HUES6 (cell line): ENCODE measurements around the gene TNXB.
"Not testable (repeated sequence)": the region's sequence is repeated elsewhere in the genome, so short reads cannot be mapped to it uniquely, and the experiment has no call there.

Experiments used
- H3K27ac ChIP-seq: 2 replicates; pipeline ENCODE4 v1.7.0; 2013; ENCODE audit warnings: low read depth, mild to moderate bottlenecking, low read length, inconsistent platforms
- H3K27me3 ChIP-seq: 2 replicates; pipeline ENCODE4 v1.6.1; 2013; ENCODE audit warnings: low read length; ENCODE audit not compliant: control insufficient read depth, insufficient read depth
- H3K36me3 ChIP-seq: 2 replicates; pipeline ENCODE4 v1.6.1; 2013; ENCODE audit warnings: low read length; ENCODE audit not compliant: control insufficient read depth, insufficient read depth
- H3K4me1 ChIP-seq: 2 replicates; pipeline ENCODE4 v1.6.1; 2013; ENCODE audit warnings: low read length; ENCODE audit not compliant: control insufficient read depth, insufficient read depth
- H3K4me3 ChIP-seq: 2 replicates; pipeline ENCODE4 v1.5.1; 2013; ENCODE audit warnings: low read depth, low read length
- H3K9ac ChIP-seq: one replicate; pipeline ENCODE4 v1.6.1; 2013; ENCODE audit warnings: mild to moderate bottlenecking, low read length
- H3K9me3 ChIP-seq: 2 replicates; pipeline ENCODE4 v1.6.1; 2013; ENCODE audit warnings: low read depth, low read length; ENCODE audit not compliant: control insufficient read depth, insufficient read depth

Gene TNXB

DNA sequence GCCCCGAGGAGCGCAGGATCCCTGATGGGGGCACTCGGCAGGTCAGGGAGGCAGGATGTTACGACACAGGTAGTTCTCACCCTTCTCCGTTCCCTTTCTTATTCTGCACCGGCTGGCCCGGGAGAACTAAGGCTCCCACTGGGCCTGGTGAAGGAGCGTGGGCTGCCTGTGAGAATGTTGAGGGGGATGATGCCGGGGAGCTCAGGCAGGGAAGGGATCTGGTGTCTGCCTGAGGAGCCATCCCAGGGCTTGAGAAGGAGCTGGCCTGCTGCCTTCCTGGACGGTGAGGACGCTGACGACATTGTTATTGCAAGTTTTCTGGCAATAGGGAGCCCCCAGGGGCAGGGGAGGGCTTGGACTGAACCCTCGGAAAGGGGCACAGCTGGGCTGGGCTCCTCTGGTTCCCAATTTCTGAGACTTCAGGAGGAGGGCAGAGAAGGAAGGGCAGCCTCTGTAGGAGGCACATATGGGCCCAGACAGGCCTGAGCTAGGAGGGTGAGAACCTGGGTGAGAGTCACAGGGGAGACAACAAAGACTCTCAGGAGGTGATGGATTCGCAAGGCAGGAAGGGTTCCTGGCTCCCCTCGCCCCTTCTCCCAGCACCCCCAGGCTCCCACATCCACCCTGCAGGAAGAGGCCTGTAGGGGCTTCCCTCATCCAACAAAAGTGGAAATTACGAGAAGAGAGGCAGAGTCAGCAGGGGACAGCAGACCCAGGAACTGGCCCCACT is 38.2 kb downstream of the TNXB start:
- Histone ChIP-seq H3K9me3 (no peaks in the 10 kb centered on the region), H3K27me3 (no peaks in the 10 kb centered on the region), H3K4me3 (no peak overlapping the region), H3K36me3 (no peaks in the 10 kb centered on the region), H3K4me1 (peaks cover 13% of the 10 kb centered on the region; the same call in 1 of the 2 replicates), H3K9ac (no peak overlapping the region), H3K27ac (no peak overlapping the region)

DNA sequence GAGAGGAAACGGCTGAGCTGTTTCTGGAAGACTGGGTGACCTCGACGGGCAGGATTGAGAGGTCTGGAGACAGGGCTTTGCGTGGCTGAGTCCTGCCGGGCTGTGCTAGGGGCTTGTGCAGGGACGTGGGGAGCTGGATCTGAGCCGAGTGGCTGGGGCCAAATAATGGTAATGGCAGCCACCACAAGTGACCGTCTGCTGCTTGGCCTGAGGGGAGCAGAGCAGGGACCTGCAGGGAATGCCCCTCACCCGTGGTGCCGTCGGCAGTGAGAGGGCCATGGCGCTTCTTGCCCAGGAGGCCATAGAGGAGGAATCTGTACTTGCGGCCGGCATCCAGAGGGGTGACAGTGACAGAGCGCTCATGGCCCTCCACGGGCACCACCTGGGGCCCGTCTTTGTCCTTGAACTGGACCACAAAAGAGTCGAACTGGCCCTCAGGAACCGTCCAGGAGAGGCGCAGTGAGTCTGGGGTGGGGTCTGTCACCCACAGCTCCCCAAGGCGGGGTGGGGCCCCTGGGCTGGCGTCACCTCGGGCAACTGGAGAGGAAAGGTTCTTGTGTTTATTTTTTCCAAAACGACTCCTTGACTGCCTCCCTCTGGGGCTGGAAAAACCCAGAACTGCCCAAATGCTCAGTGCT is 39.1 kb downstream of the TNXB start:
- no peaks in the 10 kb centered on the region for H3K9me3 ChIP-seq
- no peak overlapping the region for H3K4me3 ChIP-seq
- H3K36me3 ChIP-seq = no peaks in the 10 kb centered on the region
- no peak overlapping the region for H3K27ac ChIP-seq
- H3K4me1 ChIP-seq = peaks cover 13% of the 10 kb centered on the region; the same call in 1 of the 2 replicates
- H3K9ac ChIP-seq = no peak overlapping the region
- no peaks in the 10 kb centered on the region for H3K27me3 ChIP-seq

DNA sequence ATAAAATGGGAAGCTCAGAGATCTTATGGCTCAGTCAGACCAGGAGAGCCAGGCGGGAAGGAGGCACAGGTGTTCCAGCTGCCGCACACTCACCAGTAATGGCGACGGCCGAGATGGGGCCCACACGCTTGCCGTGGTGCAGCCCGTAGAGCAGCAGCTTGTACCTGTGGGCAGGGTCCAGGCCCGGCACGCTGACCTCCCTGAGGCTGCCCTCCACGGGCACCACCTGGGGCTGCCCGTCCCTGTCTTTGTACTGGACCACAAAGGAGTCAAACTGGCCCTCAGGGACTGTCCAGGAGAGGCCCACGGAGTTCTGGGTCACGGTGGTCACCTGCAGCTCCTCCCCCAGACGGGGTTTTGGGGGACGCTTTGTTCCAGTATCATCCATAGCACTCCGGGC is 39.7 kb downstream of the TNXB start:
- Histone ChIP-seq H3K9ac (no peak overlapping the region), H3K4me1 (peaks cover 13% of the 10 kb centered on the region; the same call in 1 of the 2 replicates), H3K4me3 (no peak overlapping the region), H3K27me3 (no peaks in the 10 kb centered on the region), H3K9me3 (no peaks in the 10 kb centered on the region), H3K27ac (no peak overlapping the region), H3K36me3 (no peaks in the 10 kb centered on the region)

DNA sequence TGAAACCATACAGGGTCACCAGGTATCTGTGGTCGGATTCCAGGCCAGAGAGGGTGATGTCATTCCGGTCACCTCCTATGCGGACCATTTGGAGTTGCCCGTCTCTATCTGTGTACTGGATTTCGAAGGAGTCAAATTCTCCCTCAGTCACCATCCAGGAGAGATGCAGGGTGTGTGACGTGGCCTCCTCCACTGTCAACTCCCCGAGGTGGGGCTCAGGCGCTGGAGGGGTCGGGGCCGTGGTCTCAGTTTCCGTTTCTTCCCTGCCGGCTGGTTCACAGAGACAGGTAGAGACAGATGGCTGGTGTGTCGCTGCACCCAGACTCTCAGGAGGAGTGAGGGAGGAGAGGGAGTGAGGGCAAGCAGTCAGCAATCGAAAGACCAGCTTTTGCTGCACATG is 40.3 kb downstream of the TNXB start:
- Histone ChIP-seq H3K9me3 (no peaks in the 10 kb centered on the region), H3K36me3 (no peaks in the 10 kb centered on the region), H3K27ac (no peak overlapping the region), H3K9ac (no peak overlapping the region), H3K27me3 (no peaks in the 10 kb centered on the region), H3K4me1 (peaks cover 13% of the 10 kb centered on the region; the same call in 1 of the 2 replicates), H3K4me3 (no peak overlapping the region)

DNA sequence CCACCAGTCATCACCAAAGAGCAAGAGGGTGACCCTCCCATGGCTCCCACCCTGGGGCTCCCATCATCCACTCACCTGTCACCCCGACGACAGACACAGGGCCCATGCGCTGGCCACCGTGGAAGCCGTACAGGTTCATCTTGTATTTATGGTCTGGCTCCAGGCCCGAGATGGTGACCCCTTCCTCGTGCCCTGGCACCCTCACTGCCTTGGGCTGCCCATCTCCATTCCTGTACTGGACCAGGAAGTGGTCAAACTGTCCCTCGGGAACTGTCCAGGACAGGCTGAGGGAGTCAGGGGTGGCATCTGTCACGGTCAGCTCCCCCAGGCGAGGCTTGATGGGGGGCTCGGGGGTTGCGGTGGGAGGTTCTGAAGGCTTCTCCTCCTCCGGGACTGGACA is 40.8 kb downstream of the TNXB start:
- not testable (repeated sequence) for H3K9ac ChIP-seq, H3K27me3 ChIP-seq, H3K27ac ChIP-seq, H3K9me3 ChIP-seq, H3K4me3 ChIP-seq, H3K36me3 ChIP-seq
- H3K4me1 ChIP-seq = peaks cover 13% of the 10 kb centered on the region; the same call in 1 of the 2 replicates

DNA sequence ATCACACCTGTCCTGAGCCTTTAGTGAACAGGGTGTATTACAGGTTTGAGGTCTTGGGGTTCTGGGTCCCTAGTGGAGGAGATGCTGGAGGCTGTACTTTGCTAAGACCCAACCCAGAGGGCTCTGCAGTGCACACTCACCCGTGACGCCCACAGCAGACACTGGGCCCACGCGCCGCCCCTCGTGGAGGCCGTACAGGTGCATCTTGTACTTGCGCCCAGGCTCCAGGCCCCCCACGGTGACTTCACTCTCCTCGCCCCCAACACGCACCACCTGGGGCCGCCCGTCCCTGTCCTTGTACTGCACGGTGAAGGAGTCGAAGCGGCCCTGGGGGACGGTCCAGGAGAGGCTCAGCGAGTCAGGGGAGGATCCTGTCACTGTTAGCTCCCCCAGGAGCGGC is 41.6 kb downstream of the TNXB start:
- H3K9me3 ChIP-seq, H3K36me3 ChIP-seq, H3K4me3 ChIP-seq, H3K27me3 ChIP-seq, H3K27ac ChIP-seq, H3K9ac ChIP-seq: not testable (repeated sequence)
- H3K4me1 ChIP-seq = peaks cover 13% of the 10 kb centered on the region; the same call in 1 of the 2 replicates

DNA sequence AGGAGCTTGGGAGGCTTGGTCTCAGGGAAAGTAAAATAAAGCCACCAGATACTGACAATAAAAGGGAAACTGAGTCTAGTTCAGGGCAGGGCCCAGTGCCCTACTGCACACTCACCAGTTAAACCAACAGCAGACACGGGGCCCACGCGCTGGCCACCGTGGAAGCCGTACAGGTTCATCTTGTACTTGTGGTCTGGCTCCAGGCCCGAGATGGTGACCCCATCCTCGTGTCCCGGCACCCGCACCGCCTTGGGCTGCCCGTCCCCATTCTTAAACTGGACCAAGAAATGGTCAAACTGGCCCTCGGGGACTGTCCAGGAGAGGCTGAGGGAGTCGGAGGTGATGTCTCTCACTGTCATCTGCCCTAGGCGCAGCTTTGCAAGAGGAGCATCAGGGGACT is 44.4 kb downstream of the TNXB start:
- no peaks in the 10 kb centered on the region for H3K4me1 ChIP-seq
- no peak overlapping the region for H3K9ac ChIP-seq
- no peaks in the 10 kb centered on the region for H3K27me3 ChIP-seq

DNA sequence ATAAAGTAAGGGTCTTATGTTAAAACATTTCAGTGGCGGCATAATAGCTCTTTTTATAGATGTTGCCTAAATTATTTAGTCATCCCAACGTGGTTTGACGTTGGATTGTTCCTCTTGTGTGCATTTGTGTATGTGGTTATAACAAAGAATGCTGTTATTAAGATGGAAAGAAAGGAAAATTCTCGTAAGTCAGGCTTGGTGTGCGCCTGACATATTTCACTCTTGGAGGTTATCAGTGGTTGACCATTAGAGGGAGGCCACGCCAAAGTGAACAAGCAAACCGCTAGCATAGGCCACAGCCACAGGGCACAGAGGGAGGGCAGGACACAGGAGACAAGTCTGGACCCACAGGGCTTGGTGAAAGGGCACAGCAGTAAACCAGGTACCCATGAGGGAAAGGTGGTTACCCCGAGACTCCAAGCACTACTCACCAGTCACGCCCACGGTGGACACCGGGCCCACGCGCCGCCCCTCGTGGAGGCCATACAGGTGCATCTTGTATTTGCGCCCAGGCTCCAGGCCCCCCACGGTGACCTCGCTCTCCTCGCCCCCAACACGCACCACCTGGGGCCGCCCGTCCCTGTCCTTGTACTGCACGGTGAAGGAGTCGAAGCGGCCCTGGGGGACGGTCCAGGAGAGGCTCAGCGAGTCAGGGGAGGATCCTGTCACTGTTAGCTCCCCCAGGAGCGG is 48.0 kb downstream of the TNXB start:
- H3K27ac ChIP-seq = no peak overlapping the region
- H3K27me3 ChIP-seq = no peaks in the 10 kb centered on the region
- H3K9ac ChIP-seq = no peak overlapping the region
- no peak overlapping the region for H3K4me3 ChIP-seq
- no peaks in the 10 kb centered on the region for H3K36me3 ChIP-seq
- no peaks in the 10 kb centered on the region for H3K4me1 ChIP-seq
- no peaks in the 10 kb centered on the region for H3K9me3 ChIP-seq

More for the DNA sequence above, 44.4 kb downstream of the TNXB start:
- Histone ChIP-seq H3K4me3 (no peak overlapping the region), H3K27ac (no peak overlapping the region), H3K36me3 (no peaks in the 10 kb centered on the region), H3K9me3 (no peaks in the 10 kb centered on the region)

DNA sequence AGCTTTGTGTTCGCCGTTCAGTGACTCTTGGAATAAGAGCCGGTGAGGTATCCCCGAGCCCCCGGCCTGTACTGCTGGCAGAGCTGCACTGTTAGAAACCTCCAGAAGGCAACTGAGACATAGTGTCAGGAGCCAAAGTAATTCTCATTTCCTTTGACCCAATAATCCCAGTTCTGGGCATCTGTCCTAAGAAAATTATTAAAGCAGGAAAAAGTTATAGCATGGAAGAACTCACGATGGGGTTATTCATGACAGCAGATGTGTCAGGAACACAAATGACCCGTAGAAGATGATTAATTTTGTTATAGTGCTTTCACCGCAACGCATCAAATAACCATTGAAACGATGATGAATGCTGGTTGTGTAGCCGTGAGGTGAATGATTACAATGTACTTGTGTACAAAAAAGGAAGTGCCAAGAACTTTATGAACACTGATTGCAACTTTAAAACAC is 50.6 kb downstream of the TNXB start:
- Histone ChIP-seq H3K9ac (no peak overlapping the region), H3K4me3 (no peak overlapping the region), H3K27ac (no peak overlapping the region), H3K9me3 (no peaks in the 10 kb centered on the region), H3K4me1 (no peaks in the 10 kb centered on the region), H3K27me3 (no peaks in the 10 kb centered on the region), H3K36me3 (no peaks in the 10 kb centered on the region)

DNA sequence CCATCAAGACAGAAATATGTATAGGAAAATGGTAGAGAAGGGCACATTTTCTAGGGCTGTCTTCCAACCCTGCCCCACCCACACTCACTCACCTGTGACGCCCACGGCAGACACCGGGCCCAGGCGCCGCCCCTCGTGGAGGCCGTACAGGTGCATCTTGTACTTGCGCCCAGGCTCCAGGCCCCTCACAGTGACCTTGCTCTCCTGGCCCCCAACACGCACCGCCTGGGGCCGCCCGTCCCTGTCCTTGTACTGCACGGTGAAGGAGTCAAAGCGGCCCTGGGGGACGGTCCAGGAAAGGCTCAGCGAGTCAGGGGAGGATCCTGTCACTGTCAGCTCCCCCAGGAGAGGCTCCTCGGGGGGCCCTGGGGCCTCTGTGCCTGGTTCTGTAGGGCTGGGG is 51.2 kb downstream of the TNXB start:
- no peaks in the 10 kb centered on the region for H3K36me3 ChIP-seq
- H3K9me3 ChIP-seq = no peaks in the 10 kb centered on the region
- no peak overlapping the region for H3K27ac ChIP-seq
- H3K9ac ChIP-seq = no peak overlapping the region
- H3K27me3 ChIP-seq = no peaks in the 10 kb centered on the region
- no peak overlapping the region for H3K4me3 ChIP-seq
- no peaks in the 10 kb centered on the region for H3K4me1 ChIP-seq

DNA sequence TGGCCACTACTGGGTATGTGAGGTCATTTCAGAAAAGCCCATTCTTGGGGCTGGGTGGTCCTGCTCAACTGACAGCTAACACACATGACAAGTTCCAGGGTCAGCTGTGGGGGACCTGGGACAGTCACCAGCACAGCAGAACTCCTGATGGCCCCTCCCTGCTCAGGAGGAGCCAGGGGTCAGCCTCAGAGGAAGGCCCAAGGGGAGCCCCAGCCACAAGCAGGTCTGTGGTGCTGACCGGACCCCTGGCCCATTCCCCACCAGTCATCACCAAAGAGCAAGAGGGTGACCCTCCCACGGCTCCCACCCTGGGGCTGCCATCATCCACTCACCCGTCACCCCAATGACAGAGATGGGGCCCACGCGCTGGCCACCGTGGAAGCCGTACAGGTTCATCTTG is 52.9 kb downstream of the TNXB start:
- H3K4me3 ChIP-seq = no peak overlapping the region
- H3K4me1 ChIP-seq = no peaks in the 10 kb centered on the region
- H3K9me3 ChIP-seq = no peaks in the 10 kb centered on the region
- H3K36me3 ChIP-seq = no peaks in the 10 kb centered on the region
- H3K27me3 ChIP-seq = no peaks in the 10 kb centered on the region
- H3K9ac ChIP-seq = no peak overlapping the region
- H3K27ac ChIP-seq = no peak overlapping the region
